ENCODE data around the gene DCAKD.

DCAKD gene

GRCh38 chr17:45029096-45029495 lies 22.3 kb downstream of the DCAKD start:
- no peaks in the 10 kb centered on the region for H3K4me1 ChIP-seq (ENCODE audit: control insufficient read depth in 1 of 2, insufficient read depth in 2 of 2, low read length in 2 of 2)
- no peaks in the 10 kb centered on the region for H3K27me3 ChIP-seq (ENCODE audit: low read depth, low read length)
- no peaks in the 10 kb centered on the region for H3K9me3 ChIP-seq (ENCODE audit: control insufficient read depth in 1 of 2, low read length in 2 of 2)
- no peak overlapping the region for H3K27ac ChIP-seq (ENCODE audit: low read length)
- H3K36me3 ChIP-seq (ENCODE audit: control insufficient read depth in 1 of 2, insufficient read depth in 2 of 2, low read length in 2 of 2) = peaks cover 12 to 64% of the 10 kb centered on the region in 2 donors
- no peak overlapping the region for H3K4me3 ChIP-seq (ENCODE audit: low read depth in 1 of 2, low read length in 2 of 2)

DNA sequence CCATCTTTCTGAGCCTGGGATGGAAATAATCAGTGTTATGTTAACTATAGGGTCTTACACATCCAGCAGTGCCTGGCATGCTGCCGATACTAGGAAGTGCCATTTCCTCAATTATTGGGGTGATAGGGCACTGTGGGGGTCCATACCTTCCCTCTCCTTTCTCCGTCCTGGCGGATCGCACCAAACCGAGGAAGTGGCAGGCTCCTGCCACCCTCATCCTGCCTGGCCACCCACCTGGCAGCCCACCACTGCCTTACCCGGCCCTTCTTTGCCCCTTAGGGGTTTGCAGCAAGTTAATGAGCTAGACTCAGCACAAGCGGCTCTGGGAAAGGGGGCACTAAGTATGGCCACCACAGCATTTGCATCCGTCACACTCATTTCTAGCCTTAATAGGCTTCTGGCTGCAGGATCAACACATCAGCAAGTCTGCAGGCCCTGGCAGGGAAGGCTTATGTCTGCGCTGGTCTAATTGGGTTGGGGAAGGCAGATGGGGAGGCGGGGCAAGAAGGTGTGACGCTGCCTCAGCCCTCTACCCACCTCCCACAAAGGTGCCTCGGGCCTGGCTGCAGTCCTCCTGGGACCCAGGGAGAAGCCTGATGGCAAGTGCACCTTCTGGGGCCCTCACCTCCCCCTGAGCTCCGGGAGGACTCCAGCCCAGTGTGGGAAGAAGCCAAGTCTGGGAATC lies 28.6 kb downstream of the DCAKD start:
- H3K27ac ChIP-seq (ENCODE audit: low read length) = no peak overlapping the region
- peaks cover 16 to 42% of the 10 kb centered on the region in 2 donors for H3K4me1 ChIP-seq (ENCODE audit: control insufficient read depth in 1 of 2, insufficient read depth in 2 of 2, low read length in 2 of 2)
- H3K27me3 ChIP-seq (ENCODE audit: low read depth, low read length) = peaks cover 3% of the 10 kb centered on the region
- no peak overlapping the region for H3K4me3 ChIP-seq (ENCODE audit: low read depth in 1 of 2, low read length in 2 of 2)
- peaks cover 0 to 18% of the 10 kb centered on the region in 2 donors for H3K36me3 ChIP-seq (ENCODE audit: control insufficient read depth in 1 of 2, insufficient read depth in 2 of 2, low read length in 2 of 2)
- H3K9me3 ChIP-seq (ENCODE audit: control insufficient read depth in 1 of 2, low read length in 2 of 2) = no peaks in the 10 kb centered on the region

DNA sequence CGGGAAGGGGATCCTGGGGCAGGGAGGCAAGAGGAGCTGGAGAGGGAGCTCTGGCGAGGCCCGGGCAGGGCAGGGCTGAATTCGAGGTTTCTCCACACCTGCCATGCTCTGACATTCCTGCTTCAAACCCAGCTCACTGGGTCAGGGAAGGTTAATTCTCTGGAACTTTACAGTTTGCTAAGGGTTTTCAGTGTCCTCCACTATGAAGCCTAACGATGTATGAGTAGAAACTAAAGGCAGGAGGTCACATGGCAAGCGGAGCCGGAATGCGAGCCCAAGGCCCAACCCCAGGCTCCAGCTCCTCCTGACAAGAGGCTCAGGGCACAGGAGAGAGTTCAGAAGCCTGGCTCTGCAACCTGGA lies 29.2 kb downstream of the DCAKD start:
- H3K36me3 ChIP-seq (ENCODE audit: control insufficient read depth in 1 of 2, insufficient read depth in 2 of 2, low read length in 2 of 2) = peaks cover 0 to 14% of the 10 kb centered on the region in 2 donors
- H3K9me3 ChIP-seq (ENCODE audit: control insufficient read depth in 1 of 2, low read length in 2 of 2) = no peaks in the 10 kb centered on the region
- H3K27ac ChIP-seq (ENCODE audit: low read length) = no peak overlapping the region
- peaks cover 3% of the 10 kb centered on the region for H3K27me3 ChIP-seq (ENCODE audit: low read depth, low read length)
- peak overlapping the region in 1 of 2 donors; percentile 62 for H3K4me3 ChIP-seq (ENCODE audit: low read depth in 1 of 2, low read length in 2 of 2)
- peaks cover 16 to 44% of the 10 kb centered on the region in 2 donors for H3K4me1 ChIP-seq (ENCODE audit: control insufficient read depth in 1 of 2, insufficient read depth in 2 of 2, low read length in 2 of 2)

DNA sequence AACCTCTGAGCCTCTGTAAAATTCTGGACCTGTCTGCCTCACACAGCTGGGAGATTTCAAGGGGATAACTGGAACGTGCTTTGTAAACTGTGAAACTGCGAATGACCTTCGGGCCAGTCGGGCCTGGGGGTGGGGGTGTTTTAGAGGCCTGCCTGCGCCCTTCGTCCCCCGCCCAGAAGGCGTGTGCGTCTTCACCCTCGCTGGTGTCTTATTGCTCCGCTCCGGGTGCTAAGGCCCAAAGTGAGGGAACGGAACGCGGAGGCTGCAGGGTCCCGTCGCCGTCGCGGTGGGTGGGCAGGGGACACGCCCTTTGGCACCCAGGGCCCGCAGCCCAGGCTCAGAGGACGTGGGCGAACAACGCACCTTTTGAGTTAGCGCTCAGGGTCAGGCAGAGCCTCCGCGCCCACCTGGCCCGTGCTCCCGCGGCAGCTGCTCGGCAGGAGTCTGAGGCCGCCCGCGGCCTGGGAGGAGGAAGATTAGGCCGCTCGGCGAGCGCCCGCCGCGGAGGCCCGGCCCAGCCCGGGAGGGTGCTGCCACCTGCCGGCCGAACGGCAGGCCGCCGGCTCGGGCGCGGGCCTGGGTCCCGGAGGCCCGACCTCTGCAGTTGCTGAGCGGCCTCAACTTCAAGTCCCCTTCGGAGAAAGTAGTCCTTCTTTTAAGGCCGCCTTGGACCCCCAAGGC lies 29.7 kb downstream of the DCAKD start:
- peaks cover 3% of the 10 kb centered on the region for H3K27me3 ChIP-seq (ENCODE audit: low read depth, low read length)
- peak overlapping the region; percentile 33 to 62 for H3K4me3 ChIP-seq (ENCODE audit: low read depth in 1 of 2, low read length in 2 of 2)
- H3K27ac ChIP-seq (ENCODE audit: low read length) = peak overlapping the region; percentile 45
- peaks cover 0 to 12% of the 10 kb centered on the region in 2 donors for H3K36me3 ChIP-seq (ENCODE audit: control insufficient read depth in 1 of 2, insufficient read depth in 2 of 2, low read length in 2 of 2)
- H3K9me3 ChIP-seq (ENCODE audit: control insufficient read depth in 1 of 2, low read length in 2 of 2) = no peaks in the 10 kb centered on the region
- peaks cover 16 to 44% of the 10 kb centered on the region in 2 donors for H3K4me1 ChIP-seq (ENCODE audit: control insufficient read depth in 1 of 2, insufficient read depth in 2 of 2, low read length in 2 of 2)

DNA sequence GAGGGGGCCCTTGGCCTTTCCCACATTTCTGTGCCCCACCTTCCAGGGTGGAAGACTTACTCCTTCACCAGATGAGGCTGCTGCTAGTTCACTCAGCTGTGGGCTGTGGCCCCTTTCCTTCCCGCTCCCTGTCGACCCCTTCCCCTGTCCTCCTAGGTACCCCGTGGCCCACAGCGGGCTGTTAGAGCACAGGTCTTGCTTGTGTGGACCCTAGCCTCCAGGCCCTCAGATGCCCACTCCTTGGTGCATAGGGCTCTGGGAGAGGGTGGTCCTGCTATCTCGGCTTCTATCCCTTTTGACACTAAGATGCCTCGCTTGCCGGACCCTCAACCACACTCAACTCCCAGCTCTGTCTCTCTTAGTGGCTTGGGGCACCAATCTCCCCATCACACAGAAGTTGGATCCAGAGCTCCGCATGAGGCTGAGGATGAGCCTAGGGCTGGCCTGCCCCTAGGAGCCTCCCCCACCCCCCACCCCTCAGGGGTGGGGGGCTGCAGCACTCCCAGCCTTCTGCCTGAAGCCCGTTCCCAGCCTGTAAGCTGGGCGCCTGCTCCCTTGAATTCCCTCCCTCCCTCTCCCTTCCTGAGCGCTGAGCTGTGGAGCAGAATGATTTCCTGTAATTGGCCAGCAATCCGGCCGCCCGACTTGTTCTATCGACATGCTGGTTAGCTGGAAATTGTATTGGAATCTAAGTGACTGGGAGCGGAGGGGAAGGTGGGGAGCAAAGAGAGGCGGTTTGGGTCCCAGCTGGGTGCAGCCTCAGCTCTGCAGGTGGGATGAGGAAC lies 30.9 kb downstream of the DCAKD start:
- Histone ChIP-seq H3K4me1 (ENCODE audit: control insufficient read depth in 1 of 2, insufficient read depth in 2 of 2, low read length in 2 of 2) (peaks cover 16 to 44% of the 10 kb centered on the region in 2 donors), H3K36me3 (ENCODE audit: control insufficient read depth in 1 of 2, insufficient read depth in 2 of 2, low read length in 2 of 2) (peaks cover 0 to 12% of the 10 kb centered on the region in 2 donors), H3K9me3 (ENCODE audit: control insufficient read depth in 1 of 2, low read length in 2 of 2) (no peaks in the 10 kb centered on the region), H3K4me3 (ENCODE audit: low read depth in 1 of 2, low read length in 2 of 2) (peak overlapping the region in 1 of 2 donors; percentile 62), H3K27ac (ENCODE audit: low read length) (peak overlapping the region; percentile 45), H3K27me3 (ENCODE audit: low read depth, low read length) (peaks cover 3% of the 10 kb centered on the region)

DNA sequence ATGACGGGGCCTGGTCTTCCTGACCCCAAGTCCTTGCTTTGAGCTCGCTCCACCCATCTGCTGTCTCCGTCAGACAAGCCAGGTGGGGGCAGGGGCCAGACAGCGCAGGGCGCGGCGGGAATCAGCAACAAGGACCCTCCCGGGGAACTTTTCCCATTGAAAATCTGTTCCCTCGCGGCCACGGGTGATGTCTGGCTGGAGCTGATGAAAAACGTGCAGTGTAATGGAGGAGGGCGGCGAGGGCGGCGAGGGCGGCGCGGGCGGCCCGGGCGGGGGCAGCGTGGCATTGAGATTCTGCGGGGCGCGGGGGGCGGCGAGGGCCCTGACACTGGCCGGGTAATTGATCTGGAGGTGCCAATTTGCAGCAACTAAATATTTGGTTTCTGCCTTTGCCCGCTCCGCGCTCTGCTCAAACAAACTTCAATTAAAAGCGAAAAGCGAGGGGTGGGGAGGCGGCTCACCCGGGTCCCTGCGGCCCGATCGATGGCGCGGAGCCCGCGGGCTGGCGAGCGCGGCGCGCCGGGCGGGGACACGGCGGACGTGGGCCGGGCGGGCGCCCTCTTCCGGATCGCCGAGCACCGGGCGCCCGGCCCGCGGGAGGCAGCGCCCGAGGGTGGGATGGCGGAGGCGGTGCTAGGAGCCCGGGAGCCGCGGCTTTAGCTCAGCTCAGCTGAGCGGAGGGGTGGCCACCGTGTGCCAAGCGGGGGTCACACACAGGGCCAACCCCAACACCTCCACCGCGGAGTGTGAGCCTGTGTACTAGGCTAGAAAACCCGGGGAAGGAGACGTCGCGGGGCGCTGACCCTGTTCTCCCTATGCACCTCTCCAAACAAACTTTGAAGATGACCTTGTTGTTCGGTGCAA lies 32.4 kb downstream of the DCAKD start:
- peak overlapping the region; percentile 16 for H3K27ac ChIP-seq (ENCODE audit: low read length)
- H3K36me3 ChIP-seq (ENCODE audit: control insufficient read depth in 1 of 2, insufficient read depth in 2 of 2, low read length in 2 of 2) = peaks cover 0 to 4% of the 10 kb centered on the region in 2 donors
- peaks cover 3% of the 10 kb centered on the region for H3K27me3 ChIP-seq (ENCODE audit: low read depth, low read length)
- H3K4me1 ChIP-seq (ENCODE audit: control insufficient read depth in 1 of 2, insufficient read depth in 2 of 2, low read length in 2 of 2) = peaks cover 16 to 44% of the 10 kb centered on the region in 2 donors
- no peaks in the 10 kb centered on the region for H3K9me3 ChIP-seq (ENCODE audit: control insufficient read depth in 1 of 2, low read length in 2 of 2)
- H3K4me3 ChIP-seq (ENCODE audit: low read depth in 1 of 2, low read length in 2 of 2) = peak overlapping the region; percentile 43 to 66

DNA sequence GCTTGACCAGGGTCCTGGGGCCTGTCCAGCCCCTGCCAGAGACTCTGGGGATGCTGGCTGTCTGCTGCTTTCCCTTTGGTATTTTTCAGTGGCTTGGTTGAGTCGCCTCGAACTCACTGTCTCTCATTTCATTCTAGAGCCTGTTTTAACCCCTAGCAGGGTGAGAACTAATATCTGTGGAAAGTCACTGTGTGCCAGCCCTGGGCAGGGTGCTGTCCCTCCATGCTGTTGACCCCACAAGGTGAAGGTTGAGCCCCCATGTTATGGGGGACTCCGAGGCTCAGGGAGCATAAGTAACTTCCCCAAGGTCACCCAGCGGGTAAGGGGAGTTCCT lies 33.0 kb downstream of the DCAKD start:
- Histone ChIP-seq H3K4me3 (ENCODE audit: low read depth in 1 of 2, low read length in 2 of 2) (peak overlapping the region; percentile 33 to 66), H3K27me3 (ENCODE audit: low read depth, low read length) (peaks cover 3% of the 10 kb centered on the region), H3K36me3 (ENCODE audit: control insufficient read depth in 1 of 2, insufficient read depth in 2 of 2, low read length in 2 of 2) (no peaks in the 10 kb centered on the region), H3K4me1 (ENCODE audit: control insufficient read depth in 1 of 2, insufficient read depth in 2 of 2, low read length in 2 of 2) (peaks cover 16 to 45% of the 10 kb centered on the region in 2 donors), H3K27ac (ENCODE audit: low read length) (peak overlapping the region; percentile 16), H3K9me3 (ENCODE audit: control insufficient read depth in 1 of 2, low read length in 2 of 2) (no peaks in the 10 kb centered on the region)

DNA sequence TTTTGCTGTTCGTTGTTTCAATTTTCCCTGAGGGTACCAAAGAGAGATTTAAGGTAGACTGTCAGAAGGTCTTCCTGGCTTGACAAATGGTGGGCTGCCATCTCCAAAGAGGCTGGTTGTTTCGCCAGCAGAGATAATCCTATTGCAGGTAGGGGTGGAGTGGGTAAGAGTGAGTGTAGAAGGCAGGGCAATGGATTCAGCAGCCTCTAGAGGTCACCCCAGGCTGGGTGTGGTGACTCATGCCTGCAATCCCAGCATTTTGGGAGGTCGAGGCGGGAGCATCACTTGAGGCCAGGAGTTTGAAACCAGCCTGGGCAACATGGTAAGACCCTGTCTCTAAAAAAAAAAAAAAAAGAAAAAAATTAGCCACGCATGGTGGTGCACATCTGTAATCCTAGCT lies 34.6 kb downstream of the DCAKD start:
- no peak overlapping the region for H3K27ac ChIP-seq (ENCODE audit: low read length)
- no peak overlapping the region for H3K4me3 ChIP-seq (ENCODE audit: low read depth in 1 of 2, low read length in 2 of 2)
- peaks cover 3% of the 10 kb centered on the region for H3K27me3 ChIP-seq (ENCODE audit: low read depth, low read length)
- no peaks in the 10 kb centered on the region for H3K9me3 ChIP-seq (ENCODE audit: control insufficient read depth in 1 of 2, low read length in 2 of 2)
- H3K4me1 ChIP-seq (ENCODE audit: control insufficient read depth in 1 of 2, insufficient read depth in 2 of 2, low read length in 2 of 2) = peaks cover 16 to 46% of the 10 kb centered on the region in 2 donors
- H3K36me3 ChIP-seq (ENCODE audit: control insufficient read depth in 1 of 2, insufficient read depth in 2 of 2, low read length in 2 of 2) = no peaks in the 10 kb centered on the region

DNA sequence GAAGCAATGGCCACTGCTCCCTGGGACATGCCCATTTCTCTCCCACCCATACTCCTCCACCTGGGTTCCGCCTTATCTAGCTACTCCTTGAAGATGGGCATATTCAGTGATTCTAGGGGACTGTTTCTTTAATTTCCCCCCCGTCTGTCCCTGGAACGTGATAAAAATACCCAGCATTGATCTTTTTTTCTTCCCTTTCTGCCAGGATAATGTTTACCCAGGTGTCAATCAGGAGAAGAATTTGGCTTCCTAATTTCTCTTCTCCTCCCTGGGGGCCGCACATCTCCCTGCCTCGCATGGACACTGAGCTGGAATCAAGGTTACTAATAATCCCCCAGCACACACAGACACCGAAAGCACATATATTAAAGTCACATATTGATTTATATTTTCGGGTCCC lies 35.2 kb downstream of the DCAKD start:
- H3K27me3 ChIP-seq (ENCODE audit: low read depth, low read length) = peaks cover 3% of the 10 kb centered on the region
- no peaks in the 10 kb centered on the region for H3K9me3 ChIP-seq (ENCODE audit: control insufficient read depth in 1 of 2, low read length in 2 of 2)
- H3K36me3 ChIP-seq (ENCODE audit: control insufficient read depth in 1 of 2, insufficient read depth in 2 of 2, low read length in 2 of 2) = no peaks in the 10 kb centered on the region
- H3K4me3 ChIP-seq (ENCODE audit: low read depth in 1 of 2, low read length in 2 of 2) = no peak overlapping the region
- peaks cover 12 to 40% of the 10 kb centered on the region in 2 donors for H3K4me1 ChIP-seq (ENCODE audit: control insufficient read depth in 1 of 2, insufficient read depth in 2 of 2, low read length in 2 of 2)
- H3K27ac ChIP-seq (ENCODE audit: low read length) = no peak overlapping the region

GRCh38 chr17:45013021-45013997 lies 38.1 kb downstream of the DCAKD start:
- Histone ChIP-seq H3K27ac (ENCODE audit: low read length) (no peak overlapping the region), H3K9me3 (ENCODE audit: control insufficient read depth in 1 of 2, low read length in 2 of 2) (no peaks in the 10 kb centered on the region), H3K4me3 (ENCODE audit: low read depth in 1 of 2, low read length in 2 of 2) (peak overlapping the region in 1 of 2 donors; percentile 0)

More at GRCh38 chr17:45013021-45013997, 38.1 kb downstream of the DCAKD start:
- Histone ChIP-seq H3K27me3 (ENCODE audit: low read depth, low read length) (no peaks in the 10 kb centered on the region), H3K36me3 (ENCODE audit: control insufficient read depth in 1 of 2, insufficient read depth in 2 of 2, low read length in 2 of 2) (no peaks in the 10 kb centered on the region), H3K4me1 (ENCODE audit: control insufficient read depth in 1 of 2, insufficient read depth in 2 of 2, low read length in 2 of 2) (peaks cover 4 to 17% of the 10 kb centered on the region in 2 donors)
